Thoracic aorta (tissue), 2 donors: Measurements from ENCODE around the gene NUMB. TPM values are rescaled to one million over a fixed set of nuclear protein-coding genes. Genes with fewer than 3 reads are reported as not detected.

Experiments
- ATAC-seq: fragments of 150-250 bp; one replicate; pipeline ENCODE4 v1.8.0; 2017; ENCODE audit warnings: low read depth; ENCODE audit not compliant: insufficient number of reproducible peaks, low FRiP score
- DNase-seq: peaks from one replicate; pipeline ENCODE4 v3.0.0-alpha.2; 2020; ENCODE audit warnings: low spot score
- H3K27ac ChIP-seq, 2 donors: fragments of 200-600 bp; sonication (generic); 1 replicate in 1 of 2; 2 replicates in 1 of 2; pipeline ENCODE4 v1.5.1; 2016; ENCODE audit warnings: mild to moderate bottlenecking in 2 of 2, moderate library complexity in 2 of 2
- H3K27me3 ChIP-seq: fragments of 200-600 bp; sonication (generic); replicated peaks from 2 replicates; pipeline ENCODE4 v1.6.0; 2016; ENCODE audit warnings: mild to moderate bottlenecking; ENCODE audit not compliant: insufficient read depth
- H3K36me3 ChIP-seq: fragments of 200-600 bp; sonication (generic); one replicate; pipeline ENCODE4 v1.5.1; 2016
- H3K4me1 ChIP-seq, 2 donors: fragments of 200-600 bp; sonication (generic); 1 replicate in 1 of 2; 2 replicates in 1 of 2; pipeline versions ENCODE4 v1.5.1 to v1.6.0; 2016; ENCODE audit warnings: low read depth in 2 of 2, mild to moderate bottlenecking in 1 of 2; ENCODE audit not compliant: control insufficient read depth in 1 of 2
- H3K4me3 ChIP-seq: fragments of 200-600 bp; sonication (generic); 2 replicates; pipeline ENCODE4 v1.5.1; 2016; ENCODE audit warnings: mild to moderate bottlenecking
- H3K9me3 ChIP-seq: fragments of 200-600 bp; sonication (generic); 2 replicates; pipeline ENCODE4 v1.5.1; 2016
- total RNA-seq, 2 donors: library from RNA; depleted of rRNA; stranded (reverse); fragments of >200 nt; gene quantifications; one replicate each; pipeline versions ENCODE4 v1.1.0 to v1.2.3, GENCODE V29; 2016
- TF ChIP-seq, protein P1 (sequence below): fragments of 200-600 bp; sonication (generic); IDR thresholded peaks from one replicate; pipeline ENCODE4 v1.5.1; 2019; ENCODE audit warnings: antibody characterized with exemption

The NUMB gene
- total RNA-seq, 2 donors from 2014 or later: 37.0 to 65.7 TPM

DNA sequence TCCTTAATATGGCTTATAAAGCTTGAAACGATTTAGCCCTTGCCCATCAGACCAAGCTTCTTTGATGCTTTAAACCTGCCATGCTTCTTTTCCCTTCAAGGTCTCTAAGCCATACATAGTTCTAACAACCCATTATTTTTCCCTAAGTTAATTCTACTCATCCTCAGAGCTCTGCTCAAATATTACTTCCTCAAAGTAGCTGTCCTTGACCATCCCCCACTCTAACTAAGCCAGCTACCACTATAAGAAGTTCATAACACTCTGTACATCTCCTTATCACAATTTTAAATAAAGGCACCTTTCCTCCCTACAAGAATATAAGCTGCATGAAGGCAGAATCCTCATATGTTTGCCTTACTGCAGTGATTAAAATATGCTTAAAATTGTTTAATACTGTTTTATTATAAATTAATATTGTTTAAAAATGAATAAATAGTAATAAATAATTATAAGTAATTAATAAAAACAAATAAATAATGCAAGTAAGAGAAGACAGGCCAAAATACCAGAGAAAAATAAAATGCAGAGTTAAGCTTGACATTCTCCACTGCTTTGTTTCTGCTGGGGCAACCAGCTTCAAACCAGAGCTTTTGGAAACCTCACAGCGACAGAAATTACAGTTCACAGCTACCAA lies 76.8 kb downstream of the NUMB start:
- DNase-seq: no peak
- Histone ChIP-seq H3K27me3 (no peaks in the 10 kb centered on the region), H3K4me3 (no peak overlapping the region), H3K9me3 (peaks cover 18% of the 10 kb centered on the region), H3K27ac (no peak overlapping the region), H3K4me1 (no peaks in the 10 kb centered on the region), H3K36me3 (peaks cover 4% of the 10 kb centered on the region)
- TF ChIP-seq, protein P1, sequence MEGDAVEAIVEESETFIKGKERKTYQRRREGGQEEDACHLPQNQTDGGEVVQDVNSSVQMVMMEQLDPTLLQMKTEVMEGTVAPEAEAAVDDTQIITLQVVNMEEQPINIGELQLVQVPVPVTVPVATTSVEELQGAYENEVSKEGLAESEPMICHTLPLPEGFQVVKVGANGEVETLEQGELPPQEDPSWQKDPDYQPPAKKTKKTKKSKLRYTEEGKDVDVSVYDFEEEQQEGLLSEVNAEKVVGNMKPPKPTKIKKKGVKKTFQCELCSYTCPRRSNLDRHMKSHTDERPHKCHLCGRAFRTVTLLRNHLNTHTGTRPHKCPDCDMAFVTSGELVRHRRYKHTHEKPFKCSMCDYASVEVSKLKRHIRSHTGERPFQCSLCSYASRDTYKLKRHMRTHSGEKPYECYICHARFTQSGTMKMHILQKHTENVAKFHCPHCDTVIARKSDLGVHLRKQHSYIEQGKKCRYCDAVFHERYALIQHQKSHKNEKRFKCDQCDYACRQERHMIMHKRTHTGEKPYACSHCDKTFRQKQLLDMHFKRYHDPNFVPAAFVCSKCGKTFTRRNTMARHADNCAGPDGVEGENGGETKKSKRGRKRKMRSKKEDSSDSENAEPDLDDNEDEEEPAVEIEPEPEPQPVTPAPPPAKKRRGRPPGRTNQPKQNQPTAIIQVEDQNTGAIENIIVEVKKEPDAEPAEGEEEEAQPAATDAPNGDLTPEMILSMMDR: no peak
- no peak for ATAC-seq

DNA sequence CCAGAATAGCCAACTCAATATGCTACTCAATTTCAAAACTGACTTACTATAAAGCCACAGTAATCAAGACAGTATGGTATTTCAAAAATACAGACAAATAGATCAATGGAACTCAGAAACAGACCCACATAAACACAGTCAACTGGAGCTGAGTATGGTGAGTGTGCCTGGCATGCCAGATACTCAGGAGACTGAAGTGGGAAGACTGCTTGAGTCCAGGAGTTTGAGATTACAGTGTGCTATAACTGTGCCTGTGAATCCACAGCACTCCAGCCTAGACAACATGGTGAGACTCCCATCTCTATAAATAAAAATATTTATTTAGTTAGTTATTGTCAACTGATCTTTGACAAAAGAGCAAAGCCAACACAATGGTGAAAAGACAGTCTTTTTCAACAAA lies 81.8 kb downstream of the NUMB start:
- H3K27me3 ChIP-seq: no peaks in the 10 kb centered on the region
- H3K4me3 ChIP-seq: no peak overlapping the region
- ATAC-seq (no peak), DNase-seq (no peak)
- no peak overlapping the region for H3K27ac ChIP-seq
- H3K9me3 ChIP-seq: no peaks in the 10 kb centered on the region
- no peaks in the 10 kb centered on the region for H3K4me1 ChIP-seq
- H3K36me3 ChIP-seq: no peaks in the 10 kb centered on the region
- TF ChIP-seq, protein P1: no peak

DNA sequence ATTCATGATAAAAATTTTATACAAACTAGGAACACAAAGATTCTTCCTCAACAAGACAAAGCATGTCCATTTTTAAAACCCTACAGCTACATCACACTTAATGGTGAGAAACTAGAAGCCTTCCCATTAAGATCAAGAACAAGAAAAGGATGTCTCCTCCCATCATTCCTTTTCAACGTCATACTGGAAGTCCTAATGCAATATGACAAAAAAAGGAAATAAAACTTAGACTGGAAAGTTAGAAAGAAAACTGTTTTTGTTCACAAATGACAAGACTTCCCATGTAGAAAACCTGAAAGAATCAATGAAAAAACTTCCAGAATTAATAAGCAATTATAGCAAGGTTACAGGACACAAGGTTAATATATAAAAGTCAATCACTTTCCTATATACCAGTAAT lies 82.5 kb downstream of the NUMB start:
- no peaks in the 10 kb centered on the region for H3K4me1 ChIP-seq
- TF ChIP-seq, protein P1: no peak
- H3K9me3 ChIP-seq: no peaks in the 10 kb centered on the region
- no peak for ATAC-seq
- no peak overlapping the region for H3K27ac ChIP-seq
- DNase-seq: no peak
- no peaks in the 10 kb centered on the region for H3K36me3 ChIP-seq
- no peak overlapping the region for H3K4me3 ChIP-seq
- no peaks in the 10 kb centered on the region for H3K27me3 ChIP-seq

DNA sequence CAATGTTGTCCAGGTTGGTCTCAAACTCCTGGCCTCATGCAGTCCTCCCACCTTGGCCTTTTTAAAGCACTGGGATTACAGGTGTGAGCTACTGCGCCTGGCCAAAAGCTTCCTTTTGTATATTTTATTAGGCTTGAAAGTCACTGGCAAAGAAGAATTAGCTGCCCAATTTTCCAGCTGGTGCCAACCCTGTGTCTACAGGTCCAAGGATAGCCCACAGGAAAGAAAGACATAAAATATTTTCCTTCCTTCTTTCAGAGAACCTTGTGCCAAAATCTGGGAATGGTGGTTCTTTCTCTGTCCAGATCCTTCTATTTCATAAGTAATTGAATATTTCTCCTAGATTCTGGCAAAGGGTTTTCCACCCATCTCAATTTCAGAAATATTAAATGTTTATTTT lies 84.1 kb downstream of the NUMB start:
- no peaks in the 10 kb centered on the region for H3K36me3 ChIP-seq
- no peak overlapping the region for H3K27ac ChIP-seq

DNA sequence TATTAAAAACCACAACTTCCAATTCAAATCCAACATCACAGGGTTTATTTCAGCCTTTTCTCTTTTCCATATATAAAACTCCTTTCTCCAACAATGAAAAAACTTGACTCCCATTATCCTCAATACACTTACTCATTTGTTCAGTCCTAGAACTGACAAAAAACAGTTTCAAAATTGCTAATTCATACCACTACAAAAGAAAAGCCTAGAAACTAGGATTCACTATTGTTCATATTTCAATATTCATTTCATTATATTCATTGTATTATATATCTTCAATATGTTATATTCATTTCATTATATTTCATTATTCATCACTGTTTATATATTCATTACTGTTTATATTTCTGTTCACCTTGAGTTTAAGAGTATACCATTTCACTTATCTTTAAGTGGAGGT lies 85.8 kb downstream of the NUMB start:
- TF ChIP-seq, protein P1: no peak
- no peaks in the 10 kb centered on the region for H3K9me3 ChIP-seq

More for the DNA sequence above, 84.1 kb downstream of the NUMB start:
- DNase-seq (no peak), ATAC-seq (no peak)
- H3K9me3 ChIP-seq: no peaks in the 10 kb centered on the region
- H3K4me1 ChIP-seq: no peaks in the 10 kb centered on the region
- H3K27me3 ChIP-seq: no peaks in the 10 kb centered on the region
- TF ChIP-seq, protein P1: no peak
- no peak overlapping the region for H3K4me3 ChIP-seq

More for the DNA sequence above, 85.8 kb downstream of the NUMB start:
- DNase-seq (no peak), ATAC-seq (no peak)
- Histone ChIP-seq H3K36me3 (no peaks in the 10 kb centered on the region), H3K27me3 (no peaks in the 10 kb centered on the region), H3K4me1 (no peaks in the 10 kb centered on the region), H3K27ac (no peak overlapping the region), H3K4me3 (no peak overlapping the region)
